Effector CD8-positive, alpha-beta T cell (primary cell): ENCODE data around the gene C20orf144.

Experiments used
- DNase-seq: peaks from one replicate; lab custom pipeline; 2025; lab: John Stamatoyannopoulos, UW

C20orf144 gene

DNA sequence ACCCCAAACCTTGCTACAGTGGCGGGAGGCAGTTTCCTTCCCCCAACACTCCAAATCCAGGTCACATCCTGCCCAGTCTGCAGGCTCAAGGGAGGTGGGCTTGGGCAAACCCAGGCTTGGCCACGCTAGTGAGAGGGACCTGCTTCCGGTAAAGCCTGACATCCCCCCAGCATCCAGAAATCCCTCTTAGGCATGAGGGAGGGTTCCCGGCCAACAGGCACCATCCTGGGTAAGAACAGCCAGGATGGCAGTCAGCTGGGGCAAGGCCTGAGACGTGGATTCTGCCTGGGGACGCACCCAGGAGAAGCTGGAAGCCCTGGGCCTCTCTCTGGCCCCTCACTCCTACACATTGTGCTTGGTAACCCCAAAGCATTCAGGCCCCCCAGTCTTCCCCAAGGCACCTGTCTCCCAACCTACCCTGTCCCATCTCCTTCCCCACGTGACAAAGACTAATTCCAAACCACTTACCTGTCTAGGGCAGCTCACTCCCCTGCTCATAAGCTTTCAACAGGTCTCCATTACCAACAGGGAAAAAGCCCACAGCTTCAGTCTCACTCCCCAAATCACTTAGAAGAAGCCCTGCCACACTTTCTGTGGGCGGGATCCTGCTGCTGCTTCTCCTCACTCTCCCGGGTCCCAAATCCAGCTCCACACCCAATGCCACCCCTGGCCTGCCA is 2.1 kb downstream of the C20orf144 start:
- no peak for DNase-seq

DNA sequence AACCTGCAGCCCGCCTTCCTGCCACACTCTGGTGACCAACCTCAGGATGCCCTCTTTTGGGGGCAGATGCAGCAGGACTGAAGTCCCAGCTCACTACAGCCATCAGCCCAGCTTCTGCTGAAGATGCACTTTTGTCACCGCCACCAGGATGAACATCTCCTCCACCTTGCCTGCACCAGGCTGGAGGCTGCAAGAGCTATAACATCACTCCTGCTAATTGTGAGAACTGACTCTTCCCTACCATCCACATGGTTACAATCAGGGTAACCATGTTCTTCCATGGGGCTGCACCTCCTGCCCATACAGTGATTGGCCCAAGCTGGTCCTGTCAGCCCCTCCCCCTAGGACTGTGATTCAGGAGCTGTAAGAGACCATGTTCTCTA is 2.6 kb downstream of the C20orf144 start:
- DNase-seq: no peak

DNA sequence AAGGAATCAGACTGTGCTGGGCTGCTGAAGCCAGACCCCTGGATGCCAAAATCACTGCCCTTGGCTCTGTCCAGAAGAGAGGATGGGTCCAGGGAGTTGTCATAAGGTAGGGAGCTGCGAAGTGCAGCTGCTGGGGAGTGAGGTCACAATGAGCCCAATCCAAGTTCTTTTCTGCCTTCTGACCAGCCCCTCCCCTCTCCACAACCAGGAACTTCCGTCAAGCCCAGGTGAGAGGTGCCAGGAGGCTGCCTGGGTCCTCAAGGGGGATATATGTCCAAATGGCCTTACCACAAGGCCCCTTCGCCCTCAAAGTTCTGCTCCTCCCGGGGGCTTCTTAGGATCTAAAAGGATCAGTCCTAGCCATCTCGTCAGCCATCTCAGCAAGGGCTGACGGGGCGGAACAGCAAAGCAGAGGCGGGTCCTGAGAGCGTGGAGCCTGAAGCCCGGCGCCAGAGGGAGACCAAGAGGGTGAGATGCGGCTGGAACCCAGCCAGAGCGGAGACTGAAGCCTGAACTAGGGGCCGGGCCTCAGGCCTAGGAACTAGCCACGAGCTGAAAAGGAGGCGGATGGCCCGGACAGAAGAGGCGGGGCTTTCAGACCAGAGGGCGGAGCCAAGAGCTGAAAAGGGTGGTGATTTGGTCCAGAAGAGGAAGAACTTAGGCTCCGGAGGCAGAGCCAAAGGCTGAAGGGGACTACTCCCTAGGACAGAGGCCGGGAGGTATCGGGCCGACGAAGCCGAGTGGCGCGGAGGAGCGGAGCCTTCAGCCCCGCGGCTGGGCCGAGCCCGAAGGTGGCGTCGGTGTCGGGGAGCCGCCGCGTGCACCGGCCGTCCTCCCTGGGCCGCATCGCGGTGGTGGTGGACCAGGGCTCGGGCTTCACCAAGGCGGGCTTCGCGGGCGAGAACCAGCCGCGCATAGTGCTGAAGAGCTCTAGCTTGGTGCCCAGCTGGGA is 4.4 kb downstream of the C20orf144 start, which contains the start of gene ACTL10:
Gene ACTL10 (plus strand): TSS at position 651 of the 952 bp plus-strand sequence. CDS start 555 bp downstream, outside the sequence.
- peak; percentile 61 for DNase-seq

DNA sequence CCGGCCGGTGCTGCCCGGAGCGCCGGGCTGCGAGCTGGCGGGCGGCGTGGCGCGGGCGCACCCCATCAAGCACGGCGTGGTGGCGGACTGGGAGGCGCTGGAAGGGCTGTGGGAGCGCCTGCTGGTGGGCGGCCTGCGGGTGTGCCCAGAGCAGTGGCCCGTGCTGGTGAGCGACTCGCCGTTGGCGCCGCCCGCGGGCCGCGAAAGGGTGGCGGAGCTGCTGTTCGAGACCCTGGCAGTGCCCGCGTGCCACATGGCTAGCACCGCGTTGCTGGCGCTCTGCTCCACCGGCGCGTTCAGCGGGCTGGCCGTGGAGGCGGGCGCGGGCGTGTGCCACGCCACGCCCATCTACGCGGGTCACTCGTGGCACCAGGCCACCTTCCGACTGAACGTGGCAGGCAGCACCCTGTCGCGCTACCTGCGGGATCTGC is 5.1 kb downstream of the C20orf144 start:
- DNase-seq: peak; percentile 23

DNA sequence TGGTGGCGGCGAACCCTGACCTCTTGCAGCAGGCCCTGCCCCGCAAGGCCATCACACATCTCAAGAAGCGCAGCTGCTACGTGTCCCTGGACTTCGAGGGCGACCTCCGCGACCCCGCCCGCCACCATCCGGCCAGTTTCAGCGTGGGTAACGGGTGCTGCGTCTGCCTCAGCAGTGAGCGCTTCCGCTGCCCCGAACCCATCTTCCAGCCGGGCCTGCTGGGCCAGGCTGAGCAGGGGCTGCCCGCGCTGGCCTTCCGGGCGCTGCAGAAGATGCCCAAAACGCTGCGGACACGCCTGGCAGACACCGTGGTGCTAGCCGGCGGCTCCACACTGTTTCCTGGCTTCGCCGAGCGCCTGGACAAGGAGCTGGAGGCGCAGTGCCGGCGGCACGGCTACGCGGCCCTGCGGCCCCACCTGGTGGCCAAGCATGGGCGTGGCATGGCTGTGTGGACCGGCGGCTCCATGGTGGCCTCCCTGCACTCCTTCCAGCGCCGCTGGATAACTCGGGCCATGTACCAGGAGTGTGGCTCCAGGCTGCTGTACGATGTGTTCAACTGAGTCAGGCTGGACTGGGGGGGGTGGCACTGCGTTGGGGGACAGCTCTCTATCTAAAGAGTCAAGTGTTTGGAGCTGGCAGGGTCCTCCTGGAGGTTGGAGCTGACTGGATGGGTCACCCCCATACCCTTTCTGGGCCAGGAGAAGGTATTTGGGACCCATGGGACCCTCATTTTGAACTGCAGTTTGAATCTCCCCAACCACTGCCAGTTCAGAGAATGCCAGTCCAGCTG is 5.7 kb downstream of the C20orf144 start:
- peak; percentile 55 for DNase-seq

DNA sequence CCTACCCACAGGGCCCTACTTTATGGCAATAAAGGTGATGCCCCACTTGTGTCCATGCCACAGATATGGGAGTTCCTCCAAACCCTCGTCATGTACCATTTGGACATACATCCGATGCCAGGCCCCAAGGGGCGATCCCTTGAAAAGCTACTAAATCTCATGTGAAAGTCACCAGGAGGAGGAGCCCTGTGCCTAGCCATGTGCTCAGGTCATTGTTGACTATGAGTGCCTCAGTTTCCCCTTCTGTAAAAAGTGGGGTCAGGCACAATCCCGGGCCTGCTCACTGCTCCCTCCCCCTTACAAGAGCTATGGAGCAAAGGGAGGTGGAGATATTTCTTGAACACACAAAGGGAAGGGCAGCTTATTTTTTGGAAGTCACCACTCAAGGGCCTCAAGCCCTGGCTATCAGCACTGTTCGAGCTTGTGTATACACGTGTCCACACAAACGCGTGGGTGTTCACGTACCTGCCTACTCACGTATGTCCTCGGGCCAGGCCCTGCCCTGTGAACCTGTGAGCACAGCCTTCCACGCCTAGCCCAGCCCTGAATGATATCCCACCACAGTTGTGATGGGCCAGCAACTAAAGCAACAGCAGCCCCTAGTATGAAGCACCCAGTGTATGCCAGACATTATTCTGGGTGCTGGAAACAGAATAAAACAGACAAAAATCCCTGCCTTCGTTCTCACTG is 6.5 kb downstream of the C20orf144 start:
- no peak for DNase-seq

DNA sequence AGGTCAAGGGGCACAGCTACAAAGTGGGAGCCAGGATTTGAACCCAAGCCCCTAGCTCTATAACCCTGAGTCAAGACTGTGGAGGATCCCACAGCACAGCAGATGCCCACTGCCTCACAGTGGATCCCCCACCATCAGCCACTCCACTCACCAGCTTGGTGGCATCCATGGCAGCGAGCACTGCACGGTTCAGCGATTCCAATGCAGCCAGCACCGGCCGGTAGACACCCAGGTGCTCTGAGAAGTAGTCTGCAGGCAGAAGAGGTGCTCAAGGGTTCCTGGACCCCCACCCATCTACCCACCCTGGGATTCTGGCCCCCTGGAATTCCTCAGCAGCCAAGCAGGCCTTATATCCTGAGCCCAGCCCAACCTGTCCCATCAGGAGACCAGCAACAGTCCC is 7.1 kb downstream of the C20orf144 start:
- DNase-seq: no peak

DNA sequence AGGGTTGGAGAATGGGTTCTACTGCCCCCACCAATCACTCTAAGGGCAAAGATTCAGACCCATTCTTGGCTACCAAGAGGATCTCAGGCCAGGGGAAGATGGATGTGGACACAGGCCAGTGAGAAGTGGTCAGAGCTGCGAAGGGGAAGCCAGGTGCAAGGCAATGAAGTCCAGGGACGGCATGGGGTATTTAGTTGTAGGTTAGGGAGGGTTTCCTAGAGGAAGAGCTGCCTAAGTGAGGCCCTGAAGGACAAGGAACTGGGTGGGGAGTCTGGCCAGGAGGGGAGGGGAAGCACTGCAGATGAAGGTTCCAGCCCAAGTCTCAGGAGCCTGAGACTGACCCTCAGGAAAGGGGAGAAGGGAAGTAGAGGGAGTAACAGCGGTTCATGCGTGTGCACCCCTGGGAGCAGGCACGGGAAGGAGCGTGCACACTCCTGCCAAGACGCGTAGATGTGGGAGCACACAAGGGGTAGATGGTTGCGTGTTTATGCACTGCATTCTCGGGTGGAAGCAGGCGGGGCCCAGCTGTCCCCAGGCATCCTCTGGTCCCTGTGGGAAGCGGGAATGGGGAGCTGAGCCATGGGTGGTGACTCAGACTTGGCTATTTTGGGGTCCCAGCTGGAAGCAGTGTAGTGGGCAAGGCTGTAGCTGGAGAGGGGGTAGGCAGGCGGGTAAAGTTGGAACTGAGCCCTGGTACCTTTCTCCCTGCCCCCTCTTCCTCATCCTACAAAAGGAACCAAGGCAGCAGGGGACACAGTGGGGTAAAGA is 7.9 kb downstream of the C20orf144 start:
- DNase-seq: no peak

DNA sequence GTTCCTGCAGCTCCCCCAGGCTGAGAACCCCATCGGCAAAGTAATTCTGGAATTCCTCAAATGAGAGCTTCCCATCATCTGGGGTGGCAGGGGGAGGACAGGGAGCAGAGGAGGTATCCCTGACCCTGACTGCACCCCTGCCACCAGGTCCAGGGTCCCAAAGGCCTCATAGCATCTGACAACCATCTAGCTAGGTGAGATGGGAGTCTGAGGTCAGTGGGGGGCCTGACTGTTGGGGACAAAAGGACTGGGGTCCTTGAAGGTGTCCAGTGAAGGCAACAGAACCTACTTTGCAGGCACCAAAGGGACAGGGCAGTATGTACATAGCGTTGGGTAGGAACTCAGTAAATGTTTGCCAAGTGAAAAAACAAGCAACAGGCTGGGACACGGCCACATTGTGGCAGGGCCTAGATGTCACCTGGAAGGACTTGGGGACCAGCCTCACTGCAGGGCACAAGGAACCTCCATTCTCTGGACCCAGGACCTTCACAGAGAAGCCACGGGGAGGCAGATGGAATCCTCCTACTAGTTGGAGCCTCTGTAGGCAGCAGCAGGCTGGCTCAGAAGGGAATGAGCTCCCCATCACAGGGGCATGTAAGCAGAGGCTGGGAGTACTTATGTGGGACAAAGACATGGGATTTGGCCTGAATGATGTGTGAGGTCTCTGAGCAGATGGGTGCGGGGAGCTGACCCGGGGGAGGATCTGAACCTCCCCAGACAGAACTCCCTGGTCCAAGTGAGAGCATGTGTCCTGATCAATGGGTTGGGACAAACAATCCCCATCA is 8.8 kb downstream of the C20orf144 start:
- no peak for DNase-seq

DNA sequence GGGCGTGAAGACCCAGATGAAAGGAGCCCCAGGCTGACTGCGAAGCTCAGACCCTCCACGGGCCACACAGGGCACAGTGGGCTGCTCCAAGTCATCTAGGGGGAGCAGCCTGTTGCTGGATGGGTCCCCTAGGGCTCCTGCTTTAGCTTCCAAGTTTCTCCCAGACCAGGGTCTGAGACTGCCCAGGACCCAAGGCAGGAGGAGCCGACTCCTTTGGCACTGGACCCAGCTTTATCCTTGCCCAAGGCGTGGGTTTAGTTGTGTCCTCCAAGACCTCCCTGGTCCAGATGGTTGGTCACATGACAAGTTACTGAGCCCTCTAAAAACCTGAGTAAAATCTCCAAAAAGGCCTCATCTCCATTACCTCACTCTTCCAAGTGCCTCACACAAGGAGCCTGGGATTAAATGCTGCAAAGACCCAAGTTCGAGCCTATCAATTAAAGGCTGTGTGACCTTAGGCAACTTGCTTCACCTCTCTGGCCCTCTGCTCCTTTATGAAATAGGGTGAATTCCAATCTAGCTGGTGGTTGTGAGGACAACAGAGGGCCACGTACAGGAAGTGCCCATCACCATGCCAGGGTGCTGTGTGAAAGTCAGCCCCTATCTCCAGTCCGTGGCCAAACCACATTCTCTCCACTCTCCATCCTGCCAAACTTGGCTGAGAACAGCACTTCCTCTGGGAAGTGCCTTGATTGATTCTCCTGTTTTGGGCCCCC is 9.6 kb downstream of the C20orf144 start:
- no peak for DNase-seq

DNA sequence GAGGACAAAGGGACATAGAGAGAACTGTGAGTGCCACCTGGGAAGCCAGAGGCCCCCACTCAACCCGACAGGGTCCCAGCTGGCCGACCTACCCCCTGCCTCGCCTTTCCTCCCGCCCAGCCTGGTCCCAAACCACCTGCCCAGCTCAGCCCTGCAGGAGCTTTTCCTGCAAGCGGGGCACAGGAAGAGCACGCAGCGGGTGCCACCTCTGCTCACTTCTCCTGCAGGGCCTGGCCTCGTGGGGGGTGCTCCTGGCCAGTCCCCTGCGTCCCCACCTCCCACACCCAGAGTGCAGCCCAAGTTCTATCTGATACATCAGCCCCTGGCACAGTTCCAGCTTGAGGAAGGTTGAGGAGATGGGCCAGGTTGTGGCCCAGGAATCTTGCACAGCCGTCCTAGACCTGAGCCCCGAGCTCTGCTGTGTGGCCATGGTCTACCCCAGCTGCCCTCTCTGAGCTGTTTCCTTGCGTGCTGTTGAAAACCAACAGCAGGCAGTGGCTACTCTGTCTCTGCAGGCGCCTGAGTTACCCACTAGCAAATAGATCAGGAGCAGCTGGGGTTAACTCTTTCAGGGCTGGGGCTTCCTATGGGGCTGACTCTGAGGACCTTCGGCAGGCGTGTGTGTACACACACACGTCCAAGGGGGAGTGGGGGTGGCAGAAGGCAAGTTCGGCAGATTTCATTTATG is 10.4 kb downstream of the C20orf144 start:
- DNase-seq: no peak

DNA sequence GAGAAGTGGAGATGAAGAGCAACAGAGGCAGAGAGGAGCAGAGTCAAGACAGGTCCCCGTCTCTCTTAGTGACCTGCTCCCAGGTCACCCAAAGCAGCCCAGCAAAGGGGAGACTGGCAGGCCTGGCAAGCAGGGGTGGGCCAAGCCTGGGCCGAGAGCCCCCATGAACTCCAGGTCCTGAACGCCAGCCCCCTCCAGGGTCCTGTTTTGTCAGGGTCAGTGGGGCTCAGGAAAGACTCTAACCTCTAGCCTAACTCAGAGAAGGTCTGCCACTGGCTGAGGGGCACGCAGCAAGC is 10.9 kb downstream of the C20orf144 start:
- DNase-seq: no peak

DNA sequence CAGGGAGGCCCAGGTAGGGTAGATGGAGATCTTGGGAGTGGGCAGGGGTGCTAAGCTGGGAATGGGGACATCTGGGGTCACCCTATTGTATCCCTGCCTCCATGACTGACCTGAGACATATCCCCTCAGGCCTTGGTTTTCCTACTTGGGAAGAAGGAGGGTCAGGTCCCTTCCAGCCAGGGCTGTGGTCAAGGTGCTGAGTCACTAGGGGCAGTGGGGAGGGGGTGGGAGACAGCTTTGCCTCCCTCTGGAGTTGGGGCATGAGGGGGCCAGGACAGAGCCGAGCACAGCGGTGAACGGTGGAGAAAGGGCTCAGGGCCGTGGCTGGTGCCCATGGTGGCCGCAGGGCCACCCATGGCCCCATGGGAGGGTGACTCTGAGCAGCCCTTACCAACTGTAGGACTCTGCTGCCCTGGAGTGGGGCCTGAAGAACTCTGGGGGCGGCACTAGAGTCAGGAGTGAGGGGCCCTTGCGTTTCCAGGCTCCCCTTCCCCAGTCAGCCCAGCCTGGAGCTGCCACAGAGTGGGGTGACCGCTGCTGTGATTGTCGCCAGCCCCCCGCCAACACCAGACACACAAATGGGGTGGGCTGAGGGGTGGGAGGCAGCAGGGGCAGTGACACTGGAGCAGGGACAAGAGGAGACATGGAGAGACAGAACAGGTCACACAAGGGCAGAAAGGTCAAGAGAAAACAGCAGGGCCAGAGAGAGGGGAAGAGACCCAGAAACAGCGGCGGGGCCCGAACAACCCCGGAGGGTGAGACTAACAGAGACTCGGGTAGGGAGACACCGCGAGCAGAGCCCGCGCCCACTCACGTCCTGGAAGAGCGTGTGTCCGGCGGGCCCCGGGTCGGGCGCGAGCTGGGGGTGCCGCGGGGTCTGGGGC is 11.5 kb downstream of the C20orf144 start:
- DNase-seq: no peak

DNA sequence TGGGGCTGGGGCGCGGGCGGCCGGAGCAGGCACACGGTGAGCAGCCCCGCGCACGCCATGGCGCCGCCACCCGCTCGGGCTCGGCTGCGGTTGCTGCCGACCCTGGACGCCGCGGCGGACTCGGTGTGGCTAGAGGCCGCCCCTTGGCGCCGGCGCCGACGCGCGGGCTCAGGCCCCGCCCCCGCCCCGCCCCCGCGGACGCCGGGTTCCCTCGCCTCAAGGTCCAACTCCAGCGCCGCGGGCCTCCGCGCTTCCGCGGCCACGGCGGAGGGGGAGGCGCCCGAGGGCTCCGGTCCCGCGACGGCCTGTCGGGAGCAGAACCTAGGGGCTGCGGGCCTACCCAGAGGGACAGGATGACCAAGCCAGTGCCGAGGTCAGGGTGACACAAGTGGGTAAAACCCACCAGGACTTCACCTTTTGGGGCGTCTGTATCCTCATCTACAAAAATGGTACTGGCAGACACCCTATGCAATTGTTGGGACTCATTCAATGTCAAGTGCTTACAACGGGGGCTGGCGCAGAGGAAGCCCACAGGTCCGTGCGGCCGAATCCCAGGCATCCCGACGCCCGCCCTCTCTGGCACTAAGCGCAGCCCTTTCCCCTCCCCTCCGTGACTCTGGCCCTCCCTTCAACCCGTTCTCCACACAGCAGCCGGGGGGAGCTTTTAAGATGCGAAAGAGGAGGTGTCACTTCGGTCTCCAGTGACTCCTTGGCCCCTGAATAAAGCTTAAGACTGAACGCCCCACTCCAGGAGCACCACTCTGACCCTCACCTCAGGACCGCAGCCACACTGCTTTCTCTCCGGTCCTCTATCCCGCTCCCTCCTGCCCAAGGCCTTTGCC is 12.4 kb downstream of the C20orf144 start, which contains the start of gene NECAB3:
Gene NECAB3 (minus strand): TSS at position 135 of the 842 bp plus-strand sequence. CDS start 76 bp downstream, at position 59.
- peak; percentile 24 for DNase-seq

DNA sequence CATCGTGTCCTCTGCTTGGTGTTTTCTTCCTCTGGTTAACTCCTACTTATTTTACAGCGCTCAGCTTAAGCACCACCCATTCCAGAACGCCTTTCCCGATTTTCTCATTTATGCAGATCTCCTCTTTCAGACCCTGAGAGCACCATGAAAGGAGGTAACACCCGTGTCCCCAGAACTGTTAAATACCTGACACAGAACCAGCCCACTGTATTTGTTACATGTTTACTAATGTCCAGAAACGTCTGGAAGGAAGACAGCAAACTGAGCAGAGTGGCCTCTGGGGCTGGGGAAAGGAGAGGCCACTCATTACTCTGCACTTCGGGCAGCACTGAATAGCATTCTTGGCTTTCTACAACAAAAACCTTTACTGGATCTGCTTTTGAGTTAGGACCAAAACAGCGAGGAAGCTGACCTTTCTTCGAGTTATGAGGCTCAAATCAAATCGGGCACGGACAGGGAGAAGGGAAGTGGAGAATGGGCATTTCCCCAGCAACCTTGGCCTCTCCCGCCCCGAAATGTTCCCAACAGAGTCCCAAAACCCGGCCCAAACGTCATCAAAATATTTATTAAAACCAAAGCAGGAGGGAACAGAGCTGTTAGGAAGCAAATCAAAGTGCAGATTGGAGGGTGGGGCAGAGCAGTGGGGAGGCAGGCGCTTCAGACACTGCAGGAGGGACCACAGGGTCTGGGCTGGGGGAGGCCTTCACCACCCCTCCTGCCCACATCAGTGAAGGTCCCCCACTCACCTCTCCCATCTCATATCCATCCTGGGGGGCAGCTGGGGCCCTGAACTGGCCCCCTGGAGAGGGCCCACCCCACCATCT is 13.2 kb downstream of the C20orf144 start:
- DNase-seq: no peak

DNA sequence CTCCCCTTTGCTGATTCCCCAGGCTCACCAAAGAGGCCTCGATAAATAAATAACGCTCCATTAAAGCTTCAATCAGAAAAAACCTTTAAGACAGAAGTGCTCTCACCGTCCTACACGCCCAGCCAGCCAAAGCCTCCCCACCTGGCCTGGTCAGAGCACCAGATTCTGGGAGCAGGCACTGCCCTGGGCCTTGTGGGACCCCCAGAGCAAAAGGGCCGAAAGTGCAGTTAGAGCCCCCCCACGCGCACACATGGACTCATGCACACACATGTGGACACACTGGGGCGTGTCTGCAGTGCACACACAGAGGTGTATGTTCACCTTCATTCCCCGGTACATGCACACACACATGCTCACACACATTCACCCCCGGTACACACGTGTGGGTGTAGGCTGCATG is 14.0 kb downstream of the C20orf144 start:
- no peak for DNase-seq
